Panc1 (cell line): Measurements from ENCODE around the gene PRRT1.

Source experiments
- CTCF ChIP-seq: fragments of 450-650 bp; IDR thresholded peaks from 2 replicates; pipeline ENCODE4 v1.5.1; 2017; ENCODE audit warnings: mild to moderate bottlenecking
- POLR2AphosphoS5 ChIP-seq: IDR thresholded peaks from 2 replicates; pipeline ENCODE4 v1.6.1; 2012; ENCODE audit warnings: mild to moderate bottlenecking, low read depth, low read length, moderate library complexity
- SIN3A ChIP-seq: IDR thresholded peaks from 2 replicates; pipeline ENCODE4 v1.6.1; 2012; ENCODE audit warnings: low read depth, mild to moderate bottlenecking, low read length, moderate library complexity, borderline replicate concordance; ENCODE audit not compliant: insufficient read depth

DNA sequence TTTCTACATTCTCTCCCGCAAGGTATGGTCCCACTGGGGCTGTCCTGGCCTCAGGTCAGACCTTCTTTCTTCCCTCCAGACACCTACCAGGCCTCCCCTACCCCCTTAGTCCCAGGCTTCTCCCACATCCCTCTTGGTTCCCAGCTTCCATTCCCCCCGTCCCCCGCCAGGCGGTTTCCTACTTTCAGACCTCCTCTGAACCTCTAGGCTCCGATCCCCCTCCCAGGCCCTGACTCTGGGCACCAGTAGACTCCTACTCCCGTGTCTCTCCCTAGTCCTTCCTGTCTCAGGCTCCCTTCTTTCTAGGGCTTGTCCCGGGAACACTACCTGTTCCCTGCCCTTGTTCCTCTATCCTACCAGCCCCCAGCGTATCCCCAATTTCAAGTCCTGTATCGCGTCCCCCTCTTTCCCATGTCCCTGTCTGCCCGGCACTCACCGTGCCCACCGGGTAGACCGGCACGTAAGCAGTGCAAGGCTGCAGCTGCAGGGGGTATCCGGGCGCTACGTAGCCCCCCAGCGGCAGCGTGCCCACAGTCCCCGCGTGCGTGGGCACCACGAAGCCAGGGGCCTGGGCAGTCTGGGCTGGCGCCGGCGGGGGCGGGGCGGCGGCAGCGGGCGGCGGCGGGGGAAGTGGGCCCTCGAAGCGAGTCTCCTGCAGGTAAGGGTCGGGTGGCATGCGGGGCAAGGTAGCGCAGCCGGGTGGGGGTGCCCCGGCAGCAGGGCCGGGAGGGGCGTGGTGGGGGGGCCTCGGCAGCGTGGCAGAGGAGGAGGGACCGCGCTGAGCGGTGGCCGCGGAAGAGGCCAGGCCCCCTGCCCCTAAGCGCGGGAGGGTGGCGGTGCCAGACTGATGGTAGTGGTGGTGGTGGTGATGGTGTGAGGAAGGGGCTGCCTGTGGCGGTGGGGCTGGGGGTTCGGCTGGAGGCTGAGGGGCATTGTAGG, 1.5 kb downstream of the PRRT1 start:
- TF ChIP-seq SIN3A (no peak), CTCF (no peak), POLR2AphosphoS5 (no peak)
